GM18519 (cell line): ENCODE results near the gene PLD5.
"Not testable (repeated sequence)": the region's sequence is repeated elsewhere in the genome, so short reads cannot be mapped to it uniquely, and the experiment has no call there.

Experiments used
- ATAC-seq: cut with Tn5 transposase; IDR thresholded peaks from one replicate; pipeline ENCODE4 v1.9.1; 2021; ENCODE audit warnings: mild to moderate bottlenecking, moderate library complexity; ENCODE audit not compliant: unreplicated experiment, low FRiP score

PLD5 gene

GRCh38 chr1:242083742-242084141 lies 440.8 kb downstream of the PLD5 start:
- no peak for ATAC-seq

DNA sequence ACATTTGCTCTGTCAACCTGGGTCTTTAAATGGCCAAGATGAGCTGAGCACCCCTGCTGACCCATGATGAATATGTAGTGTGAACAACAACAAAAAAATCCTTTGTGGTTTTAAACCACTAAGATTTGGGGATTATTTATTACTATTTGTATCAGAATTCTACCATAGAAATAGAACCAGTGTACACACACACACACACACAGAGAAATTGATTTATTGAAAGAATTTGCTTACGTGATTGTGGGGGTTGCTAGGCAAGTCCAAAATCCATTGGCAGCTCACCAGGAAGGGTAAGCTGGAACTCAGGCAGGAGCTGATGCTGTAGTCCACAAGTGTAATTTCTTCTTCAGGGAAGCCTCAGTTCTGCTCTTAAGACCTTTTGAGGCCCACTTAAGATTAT lies 443.1 kb downstream of the PLD5 start:
- no peak for ATAC-seq

- ATAC-seq = peak; percentile 54
Observed at GRCh38 chr1:242065813-242066212, 458.7 kb downstream of the PLD5 start.

DNA sequence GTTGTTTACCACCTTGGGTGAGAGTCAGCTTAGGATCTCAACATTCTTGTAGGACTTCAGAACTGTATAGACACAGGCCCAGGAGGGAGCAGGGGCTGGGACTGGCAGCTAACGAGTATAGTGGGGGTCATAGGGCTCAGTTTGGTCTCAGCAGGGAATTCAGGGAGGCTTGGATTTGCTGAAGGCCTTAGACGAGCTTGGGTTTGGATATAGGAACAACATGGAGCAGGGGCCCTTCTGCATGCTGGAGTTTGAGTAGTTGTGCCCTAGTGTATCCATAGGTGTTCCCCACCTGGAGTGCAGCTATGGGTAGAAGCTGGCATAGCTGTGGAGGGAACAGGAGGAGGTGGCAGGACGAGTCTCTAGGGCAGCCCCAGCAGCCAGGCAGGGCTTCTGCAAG lies 462.2 kb downstream of the PLD5 start:
- ATAC-seq = no peak

DNA sequence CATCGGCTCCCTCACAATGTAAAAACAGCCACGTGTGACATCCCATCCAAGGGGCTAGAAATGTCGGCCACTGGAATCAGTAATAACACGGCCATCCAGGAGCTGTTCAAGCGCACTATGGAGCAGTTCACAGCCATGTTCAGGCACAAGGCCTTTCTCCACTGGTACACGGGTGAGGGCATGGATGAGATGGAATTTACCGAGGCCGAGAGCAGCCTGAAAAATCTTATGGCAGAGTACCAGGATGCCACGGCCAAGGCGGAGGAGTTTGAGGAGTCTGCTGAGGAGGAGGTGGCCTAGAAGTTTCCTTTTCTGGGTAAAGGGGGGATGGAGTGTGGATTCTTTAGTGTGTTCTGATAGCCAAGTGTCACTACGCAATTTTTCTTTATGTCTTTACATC lies 464.5 kb downstream of the PLD5 start:
- ATAC-seq = no peak

DNA sequence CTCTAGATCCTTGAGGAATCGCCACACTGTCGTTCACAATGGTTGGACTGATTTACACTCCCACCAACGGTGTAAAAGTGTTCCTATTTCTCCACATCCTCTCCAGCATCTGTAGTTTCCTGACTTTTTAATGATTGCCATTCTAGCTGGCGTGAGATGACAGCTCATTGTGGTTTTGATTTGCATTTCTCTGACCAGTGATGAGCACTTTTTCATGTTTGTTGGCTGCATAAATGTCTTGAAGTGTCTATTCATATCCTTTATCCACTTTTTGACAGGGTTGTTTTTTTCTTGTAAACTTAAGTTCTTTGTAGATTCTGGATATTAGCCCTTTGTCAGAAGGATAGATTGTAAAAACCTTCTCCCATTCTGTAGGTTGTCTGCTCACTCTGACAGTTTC lies 465.9 kb downstream of the PLD5 start:
- ATAC-seq = peak; percentile 62

GRCh38 chr1:242058181-242058580 lies 466.3 kb downstream of the PLD5 start:
- not testable (repeated sequence) for ATAC-seq

- no peak for ATAC-seq
Observed at GRCh38 chr1:242057745-242058115, 466.8 kb downstream of the PLD5 start.

DNA sequence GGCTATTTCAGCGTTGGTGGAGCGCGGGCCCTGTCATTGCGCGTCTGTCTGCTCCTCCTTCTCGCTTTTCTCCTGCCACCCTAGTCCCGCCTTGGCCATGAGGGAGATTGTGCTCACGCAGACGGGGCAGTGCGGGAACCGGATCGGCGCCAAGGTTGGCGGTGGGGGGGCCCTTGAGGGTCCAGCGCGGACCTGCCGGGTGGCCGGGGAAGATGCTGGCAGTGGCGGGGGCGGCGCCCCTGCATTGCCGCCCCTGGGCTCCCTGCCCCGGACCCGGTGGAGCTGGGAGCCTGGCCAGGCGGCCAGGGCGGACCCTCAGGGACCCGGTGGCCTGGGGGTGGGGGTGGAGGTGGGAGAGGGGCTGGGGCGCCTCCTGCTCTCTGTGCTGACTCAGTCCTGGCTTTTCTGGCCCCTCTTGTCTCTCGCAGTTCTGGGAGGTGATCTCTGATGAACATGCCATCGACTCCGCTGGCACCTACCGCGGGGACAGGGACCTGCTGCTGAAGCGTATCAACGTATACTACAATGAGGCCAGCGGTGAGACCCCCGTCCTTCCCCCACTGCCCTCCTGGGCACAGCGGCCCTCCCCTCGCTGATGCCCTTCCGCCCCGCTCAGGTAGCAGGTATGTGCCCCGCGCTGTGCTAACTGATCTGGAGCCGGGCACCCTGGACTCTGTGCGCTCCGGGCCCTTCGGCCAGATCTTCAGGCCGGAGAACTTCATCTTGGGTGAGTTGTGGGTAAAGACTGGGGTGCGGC lies 467.3 kb downstream of the PLD5 start:
- ATAC-seq = no peak

DNA sequence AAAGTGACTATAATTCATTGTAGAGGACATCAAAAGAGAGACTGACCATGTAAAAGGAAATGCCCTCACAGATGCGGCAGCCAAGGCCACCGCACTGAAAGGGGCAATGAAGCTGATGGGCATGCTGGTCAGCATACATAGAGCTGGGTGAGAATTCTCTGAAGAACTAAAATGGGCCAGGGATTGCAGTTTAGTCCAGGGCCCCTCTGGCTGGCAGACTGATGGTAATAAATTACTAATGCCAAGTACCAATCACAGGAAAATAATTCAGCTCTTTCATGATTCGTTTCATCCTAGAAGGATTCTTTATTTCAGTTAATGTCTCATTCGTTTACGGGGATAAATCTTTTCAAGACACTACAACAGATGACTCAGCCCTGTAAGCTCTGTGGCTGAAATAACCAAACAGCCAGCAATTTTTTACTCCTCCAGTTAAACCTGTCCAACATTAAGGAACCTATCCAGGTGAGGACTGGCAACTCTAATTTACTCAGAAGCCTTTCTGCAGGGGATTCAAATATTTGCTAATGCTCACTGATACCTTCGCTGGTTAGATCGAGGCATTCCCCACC lies 468.7 kb downstream of the PLD5 start:
- ATAC-seq = no peak

DNA sequence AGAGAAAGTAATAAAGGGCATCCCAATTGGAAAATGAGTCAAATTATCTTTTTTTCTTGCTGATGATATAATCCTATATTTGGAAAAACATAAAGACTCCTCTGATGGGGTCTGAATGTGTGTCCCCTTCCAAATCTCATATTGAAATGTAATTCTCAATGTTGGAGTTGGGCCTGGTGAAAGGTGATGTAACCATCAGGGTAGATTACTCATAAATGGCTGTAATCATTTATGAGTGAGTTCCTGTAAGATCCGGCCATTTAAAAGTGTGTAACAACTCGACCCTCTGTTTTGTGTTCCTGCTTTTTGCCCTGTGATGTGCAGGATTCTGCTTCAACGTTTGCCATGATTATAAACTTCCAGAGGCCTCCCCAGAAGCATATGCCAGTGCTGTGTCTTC lies 481.3 kb downstream of the PLD5 start:
- no peak for ATAC-seq

DNA sequence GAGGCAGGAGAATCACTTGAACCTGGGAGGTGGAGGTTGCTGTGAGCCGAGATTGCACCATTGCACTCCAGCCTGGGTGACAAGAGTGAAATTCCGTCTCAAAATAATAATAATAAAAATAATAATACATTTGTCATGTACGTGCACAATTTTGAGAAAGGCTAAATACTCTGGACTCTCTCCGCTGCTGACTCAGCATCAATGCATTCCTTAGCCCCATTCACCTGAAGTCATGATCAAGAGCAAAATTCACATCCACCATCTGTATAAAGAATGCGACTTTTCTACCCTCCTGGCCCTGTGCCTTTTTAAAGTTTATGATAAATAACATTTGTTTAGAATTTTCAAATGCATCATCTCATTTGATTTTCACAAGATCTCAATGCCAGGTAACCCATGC lies 490.1 kb downstream of the PLD5 start:
- no peak for ATAC-seq

GRCh38 chr1:242033447-242033846 lies 491.1 kb downstream of the PLD5 start:
- no peak for ATAC-seq
